HepG2 (cell line): Measurements from ENCODE around the gene GRIK5. TPM values are rescaled to one million over a fixed set of nuclear protein-coding genes. Genes with fewer than 3 reads are reported as not detected.

Source experiments
- FOXA3 ChIP-seq: IDR thresholded peaks from 2 replicates; pipeline ENCODE4 v1.6.1; 2016; ENCODE audit warnings: missing genetic modification reagents, missing compliant biosample characterization
- FOXP1 ChIP-seq, 2 experiments: fragments of 450-650 bp in 1 of 2; IDR thresholded peaks; 2 replicates each; pipeline ENCODE4 v1.6.1; 2017 to 2018; ENCODE audit warnings: antibody characterized with exemption in 1 of 2
- HNRNPH1 ChIP-seq: fragments of 200-400 bp; formaldehyde crosslinking; optimal IDR thresholded peaks from 2 replicates; pipeline ENCODE3; 2017; ENCODE audit warnings: mild to moderate bottlenecking, low read depth, low read length
- KIAA2018 ChIP-seq: sonication (generic); formaldehyde crosslinking; IDR thresholded peaks from 2 replicates; pipeline ENCODE4 v1.5.0; 2020; ENCODE audit warnings: mild to moderate bottlenecking, missing genetic modification reagents, borderline replicate concordance
- MTF2 ChIP-seq: sonication (generic); formaldehyde crosslinking; IDR thresholded peaks from 2 replicates; pipeline ENCODE4 v1.5.0; 2020; ENCODE audit warnings: missing genetic modification reagents, borderline replicate concordance
- SMYD3 ChIP-seq: sonication (generic); formaldehyde crosslinking; IDR thresholded peaks from 2 replicates; pipeline ENCODE4 v1.8.1; 2023; ENCODE audit warnings: mild to moderate bottlenecking, missing genetic modification reagents
- TAF1 ChIP-seq: sonication (generic); formaldehyde crosslinking; IDR thresholded peaks from 2 replicates; pipeline ENCODE4 v1.4.0; 2020; ENCODE audit warnings: missing genetic modification reagents
- TERF1 ChIP-seq: sonication (generic); formaldehyde crosslinking; IDR thresholded peaks from 2 replicates; pipeline ENCODE4 v1.8.0; 2022; ENCODE audit warnings: mild to moderate bottlenecking, missing genetic modification reagents, moderate library complexity
- TFDP2 ChIP-seq: sonication (generic); formaldehyde crosslinking; IDR thresholded peaks from 2 replicates; pipeline ENCODE4 v1.4.0; 2020; ENCODE audit warnings: missing genetic modification reagents
- ZBTB8A ChIP-seq: sonication (generic); formaldehyde crosslinking; IDR thresholded peaks from 2 replicates; pipeline ENCODE4 v1.4.0; 2020; ENCODE audit warnings: mild to moderate bottlenecking, low read depth, missing genetic modification reagents, borderline replicate concordance
- ZFP62 ChIP-seq: sonication (generic); formaldehyde crosslinking; IDR thresholded peaks from 2 replicates; pipeline ENCODE4 v1.4.0; 2020; ENCODE audit warnings: missing genetic modification reagents
- ZNF253 ChIP-seq: sonication (generic); formaldehyde crosslinking; IDR thresholded peaks from 2 replicates; pipeline ENCODE4 v1.8.0; 2022; ENCODE audit warnings: mild to moderate bottlenecking, missing genetic modification reagents, borderline replicate concordance
- ZNF263 ChIP-seq: sonication (generic); formaldehyde crosslinking; IDR thresholded peaks from 2 replicates; pipeline ENCODE4 v1.4.0; 2020; ENCODE audit warnings: missing genetic modification reagents
- ZNF543 ChIP-seq: sonication (generic); formaldehyde crosslinking; IDR thresholded peaks from 2 replicates; pipeline ENCODE4 v1.4.0; 2020; ENCODE audit warnings: mild to moderate bottlenecking, missing genetic modification reagents
- ZNF710 ChIP-seq: sonication (generic); formaldehyde crosslinking; IDR thresholded peaks from 2 replicates; pipeline ENCODE4 v1.5.0; 2020; ENCODE audit warnings: mild to moderate bottlenecking, missing genetic modification reagents, borderline replicate concordance
- ZNF740 ChIP-seq: sonication (generic); formaldehyde crosslinking; IDR thresholded peaks from 2 replicates; pipeline ENCODE4 v1.4.0; 2020; ENCODE audit warnings: missing genetic modification reagents
- polyA plus RNA-seq, 8 experiments: library from polyadenylated mRNA; depleted of rRNA in 3 of 8; stranded (reverse) in 7 of 8; unstranded in 1 of 8; fragments of >200 nt; fragmentation: Illumina TruSeq in 4 of 8; extraction: Trizol in 4 of 8; gene quantifications; 2 replicates each; pipeline versions ENCODE4 v1.2.1 to v1.2.3, GENCODE V29; 2011 to 2016; ENCODE audit warnings: low read depth in 4 of 8, missing spikeins in 1 of 8, mixed read lengths in 1 of 8; ENCODE audit not compliant: insufficient read depth in 1 of 8
- total RNA-seq, 5 experiments: library from RNA; depleted of rRNA; stranded (reverse); fragments of >200 nt; fragmentation: Illumina TruSeq; extraction: Trizol; gene quantifications; 2 replicates each; pipeline ENCODE4 v1.2.3, GENCODE V29; 2016; ENCODE audit warnings: low read depth in 1 of 5

GRIK5 gene
- total and polyA plus RNA-seq, 2 of the 13 experiments (the other 11 are each of a cell fraction or from before 2014, with no cell fraction given) = not detected

GRCh38 chr19:42075616-42076379, 5.8 kb upstream of the GRIK5 start, which contains the start of gene ZNF574 (continued):
- TF ChIP-seq ZBTB8A (CRISPR knock-in tag) = no peak
- TF ChIP-seq ZFP62 (CRISPR knock-in tag) = no peak
- no peak for TF ChIP-seq ZNF710 (CRISPR knock-in tag)
- TF ChIP-seq KIAA2018 = no peak
- no peak for TF ChIP-seq FOXA3 (CRISPR knock-in tag)
- TF ChIP-seq SMYD3 = no peak
- 0 out of 2 replicates have a peak, but pooled peaks have one; percentile 2 for TF ChIP-seq ZNF253 (CRISPR knock-in tag)
- 0 out of 2 replicates have a peak, but pooled peaks have one; percentile 16 for TF ChIP-seq ZNF740 (CRISPR knock-in tag)
- TF ChIP-seq HNRNPH1 = peak; percentile 86
- peak; percentile 88 for TF ChIP-seq TAF1 (CRISPR knock-in tag)
- peak; percentile 14; the same call in 1 of the 2 replicates for TF ChIP-seq TFDP2 (CRISPR knock-in tag)
- TF ChIP-seq ZNF543 (CRISPR knock-in tag) = no peak
- TF ChIP-seq ZNF263 = no peak
- TF ChIP-seq FOXP1 (IDR thresholded peaks at IDR 0.05) = no peak
- TF ChIP-seq FOXP1 (CRISPR knock-in tag; IDR thresholded peaks at IDR 0.05) = no peak
- TF ChIP-seq TERF1 (CRISPR knock-in tag) = no peak
- no peak for TF ChIP-seq MTF2 (CRISPR knock-in tag)
